Neural cell (in vitro differentiated cells): ENCODE results near the gene ETV6. TPM values are rescaled to one million over a fixed set of nuclear protein-coding genes. Genes with fewer than 3 reads are reported as not detected.

Experiments
- H2AFZ ChIP-seq: fragments of 200-600, 300-800 bp; sonication (generic), shearing (Covaris generic); 2 replicates; pipeline ENCODE4 v1.6.0; 2014; ENCODE audit warnings: low read depth, mild to moderate bottlenecking, antibody characterized with exemption, low read length, moderate library complexity
- H3F3A ChIP-seq: fragments of 200-600 bp; shearing (Covaris generic); 2 replicates; pipeline ENCODE4 v1.6.1; 2016; ENCODE audit warnings: mild to moderate bottlenecking, moderate library complexity, mixed read lengths, antibody characterized with exemption, low read length; ENCODE audit not compliant: insufficient read depth, poor library complexity, severe bottlenecking
- H3K27ac ChIP-seq: fragments of 200-600, 300-800 bp; sonication (generic), shearing (Covaris generic); 2 replicates; pipeline ENCODE4 v1.5.1; 2014; ENCODE audit warnings: mild to moderate bottlenecking, low read length, moderate library complexity
- H3K27me3 ChIP-seq: fragments of 300-800, 200-600 bp; sonication (generic), shearing (Covaris generic); 2 replicates; pipeline ENCODE4 v1.6.0; 2014; ENCODE audit warnings: mild to moderate bottlenecking, low read depth, low read length, moderate library complexity; ENCODE audit not compliant: insufficient read depth
- H3K36me3 ChIP-seq: fragments of 300-800, 200-600 bp; sonication (generic), shearing (Covaris generic); 2 replicates; pipeline ENCODE4 v1.5.1; 2014; ENCODE audit warnings: mild to moderate bottlenecking, antibody characterized with exemption, low read length, moderate library complexity; ENCODE audit not compliant: insufficient read depth
- H3K4me2 ChIP-seq: fragments of 300-800, 200-600 bp; sonication (generic), shearing (Covaris generic); 2 replicates; pipeline ENCODE4 v1.6.0; 2014; ENCODE audit warnings: mild to moderate bottlenecking, low read length
- H3K4me3 ChIP-seq: fragments of 300-800, 200-600 bp; sonication (generic), shearing (Covaris generic); 2 replicates; pipeline ENCODE4 v1.5.1; 2014; ENCODE audit warnings: mild to moderate bottlenecking, low read length, moderate library complexity
- H3K79me2 ChIP-seq: fragments of 200-600 bp; shearing (Covaris generic); replicated peaks from 2 replicates; pipeline ENCODE4 v1.6.0; 2014; ENCODE audit warnings: mild to moderate bottlenecking, low read length, moderate library complexity; ENCODE audit not compliant: insufficient read depth
- H3K9ac ChIP-seq: fragments of 300-800, 200-600 bp; sonication (generic), shearing (Covaris generic); 2 replicates; pipeline ENCODE4 v1.6.1; 2016; ENCODE audit warnings: mild to moderate bottlenecking, low read length, mixed read lengths
- H3K9me2 ChIP-seq: fragments of 200-600 bp; shearing (Covaris generic); 2 replicates; pipeline ENCODE4 v1.6.1; 2016; ENCODE audit warnings: mild to moderate bottlenecking, low read length, mixed read lengths; ENCODE audit not compliant: insufficient read depth
- H3K9me3 ChIP-seq: fragments of 200-600, 300-800 bp; sonication (generic), shearing (Covaris generic); 2 replicates; pipeline ENCODE4 v1.6.1; 2016; ENCODE audit warnings: mild to moderate bottlenecking, mixed run types, low read length, moderate library complexity, mixed read lengths
- H4K20me1 ChIP-seq: fragments of 200-600 bp; shearing (Covaris generic); 2 replicates; pipeline ENCODE4 v1.6.1; 2016; ENCODE audit warnings: mild to moderate bottlenecking, mixed run types; ENCODE audit not compliant: insufficient read depth
- CTCF ChIP-seq: fragments of 450-650 bp; IDR thresholded peaks from 2 replicates; pipeline ENCODE4 v1.5.1; 2014; ENCODE audit warnings: antibody characterized with exemption, mild to moderate bottlenecking, moderate library complexity; ENCODE audit not compliant: poor library complexity, severe bottlenecking
- EP300 ChIP-seq: fragments of 450-650 bp; conservative IDR thresholded peaks from 2 replicates; pipeline ENCODE4 v1.6.1; 2014; ENCODE audit warnings: antibody characterized with exemption, mild to moderate bottlenecking, moderate library complexity; ENCODE audit not compliant: poor library complexity, severe bottlenecking
- EZH2 ChIP-seq: fragments of 200-600, 300-800 bp; shearing (Covaris generic), sonication (generic); IDR thresholded peaks from 2 replicates; pipeline ENCODE4 v1.6.1; 2014; ENCODE audit warnings: antibody characterized with exemption, low read length, borderline replicate concordance, mild to moderate bottlenecking; ENCODE audit not compliant: insufficient read depth, poor library complexity, severe bottlenecking
- MXI1 ChIP-seq: fragments of 450-650 bp; conservative IDR thresholded peaks from 2 replicates; pipeline ENCODE4 v1.6.1; 2014; ENCODE audit warnings: antibody characterized with exemption, mild to moderate bottlenecking; ENCODE audit not compliant: poor library complexity, severe bottlenecking
- POLR2AphosphoS5 ChIP-seq: IDR thresholded peaks from 2 replicates; pipeline ENCODE4 v1.6.1; 2012
- RAD21 ChIP-seq: fragments of 450-650 bp; conservative IDR thresholded peaks from 2 replicates; pipeline ENCODE4 v1.6.1; 2014; ENCODE audit warnings: antibody characterized with exemption, mild to moderate bottlenecking, moderate library complexity
- REST ChIP-seq: IDR thresholded peaks from 2 replicates; pipeline ENCODE4 v1.6.1; 2012; ENCODE audit warnings: borderline replicate concordance
- SMC3 ChIP-seq: fragments of 450-650 bp; conservative IDR thresholded peaks from 2 replicates; pipeline ENCODE4 v1.6.1; 2014; ENCODE audit warnings: antibody characterized with exemption, mild to moderate bottlenecking, moderate library complexity; ENCODE audit not compliant: poor library complexity
- TAF1 ChIP-seq: IDR thresholded peaks from 2 replicates; pipeline ENCODE4 v1.6.1; 2012; ENCODE audit warnings: low read depth
- polyA plus RNA-seq: library from polyadenylated mRNA; depleted of rRNA; stranded (reverse); fragments of >200 nt; gene quantifications from 2 replicates; pipeline ENCODE4 v1.2.3, GENCODE V29; 2014

The ETV6 gene
- polyA plus RNA-seq, 1 donor from 2014 or later = 1.6 TPM

GRCh38 chr12:11769723-11770514 is 120.4 kb downstream of the ETV6 start:
- Histone ChIP-seq H3F3A (no peaks in the 10 kb centered on the region), H2AFZ (no peak overlapping the region), H3K27ac (no peak overlapping the region), H3K9ac (no peak overlapping the region), H3K36me3 (no peaks in the 10 kb centered on the region), H3K27me3 (no peaks in the 10 kb centered on the region), H4K20me1 (no peaks in the 10 kb centered on the region), H3K9me3 (no peaks in the 10 kb centered on the region), H3K79me2 (no peaks in the 10 kb centered on the region), H3K4me3 (no peak overlapping the region), H3K4me2 (no peak overlapping the region), H3K9me2 (no peaks in the 10 kb centered on the region)
- TF ChIP-seq CTCF (no peak), REST (no peak), EP300 (no peak)

- TF ChIP-seq EP300 (peak; percentile 33), EZH2 (no peak)
- no peaks in the 10 kb centered on the region for H3K9me2 ChIP-seq
- H3K9me3 ChIP-seq = no peaks in the 10 kb centered on the region
- H3K27me3 ChIP-seq = no peaks in the 10 kb centered on the region
- no peaks in the 10 kb centered on the region for H3K79me2 ChIP-seq
- no peaks in the 10 kb centered on the region for H3K36me3 ChIP-seq
- H2AFZ ChIP-seq = no peak overlapping the region
- no peak overlapping the region for H3K4me2 ChIP-seq
- H3F3A ChIP-seq = no peaks in the 10 kb centered on the region
- no peak overlapping the region for H3K9ac ChIP-seq
- H3K27ac ChIP-seq = no peak overlapping the region
- H3K4me3 ChIP-seq = no peak overlapping the region
- no peaks in the 10 kb centered on the region for H4K20me1 ChIP-seq
These were observed 121.9 kb downstream of the ETV6 start for GRCh38 chr12:11771356-11771755.

- no peak overlapping the region for H2AFZ ChIP-seq
- H3K9me2 ChIP-seq = no peaks in the 10 kb centered on the region
- H3K9ac ChIP-seq = no peak overlapping the region
- no peak overlapping the region for H3K4me3 ChIP-seq
- no peaks in the 10 kb centered on the region for H3K9me3 ChIP-seq
- no peak for TF ChIP-seq POLR2AphosphoS5
- TF ChIP-seq REST = no peak
- TF ChIP-seq EP300 = no peak
- no peak for TF ChIP-seq EZH2
- no peak for TF ChIP-seq MXI1
- TF ChIP-seq TAF1 = no peak
- TF ChIP-seq CTCF = no peak
- TF ChIP-seq SMC3 = no peak
- TF ChIP-seq RAD21 = no peak
- H3K27me3 ChIP-seq = no peaks in the 10 kb centered on the region
- H3F3A ChIP-seq = no peaks in the 10 kb centered on the region
- no peaks in the 10 kb centered on the region for H4K20me1 ChIP-seq
- H3K36me3 ChIP-seq = no peaks in the 10 kb centered on the region
- H3K79me2 ChIP-seq = no peaks in the 10 kb centered on the region
- H3K4me2 ChIP-seq = no peak overlapping the region
- H3K27ac ChIP-seq = no peak overlapping the region
These were observed 122.5 kb downstream of the ETV6 start for GRCh38 chr12:11771895-11772502.
